ENCODE results near the gene NUDT5.

DNA sequence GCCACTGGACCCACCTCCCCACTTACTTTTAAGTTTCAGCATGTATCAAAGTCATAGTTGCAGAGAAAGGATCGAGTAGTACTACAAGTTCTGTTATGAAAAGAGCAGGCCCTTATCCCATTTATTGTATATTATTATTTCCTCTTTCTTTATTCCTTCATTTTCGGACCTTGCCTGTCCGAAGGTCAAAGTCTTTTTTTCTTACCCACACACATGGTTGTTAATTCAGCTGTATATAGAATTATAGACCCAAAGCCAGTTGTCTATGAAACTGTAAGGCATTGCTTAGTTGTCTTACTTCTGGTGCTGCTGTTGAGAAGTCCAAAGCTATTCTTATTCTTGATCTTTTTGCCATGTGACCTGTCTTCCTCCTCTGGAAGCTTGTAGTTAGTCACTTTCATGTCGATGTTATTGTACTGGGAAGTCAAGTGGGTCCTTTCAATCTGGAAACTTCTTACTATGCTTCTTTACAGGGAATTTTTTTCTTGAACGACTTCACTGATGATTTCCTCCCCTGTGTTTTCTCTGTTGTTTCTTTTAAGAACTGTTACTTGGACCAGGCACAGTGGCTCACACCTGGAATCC, 8.3 kb downstream of the NUDT5 start:
- TF ChIP-seq, protein P1, sequence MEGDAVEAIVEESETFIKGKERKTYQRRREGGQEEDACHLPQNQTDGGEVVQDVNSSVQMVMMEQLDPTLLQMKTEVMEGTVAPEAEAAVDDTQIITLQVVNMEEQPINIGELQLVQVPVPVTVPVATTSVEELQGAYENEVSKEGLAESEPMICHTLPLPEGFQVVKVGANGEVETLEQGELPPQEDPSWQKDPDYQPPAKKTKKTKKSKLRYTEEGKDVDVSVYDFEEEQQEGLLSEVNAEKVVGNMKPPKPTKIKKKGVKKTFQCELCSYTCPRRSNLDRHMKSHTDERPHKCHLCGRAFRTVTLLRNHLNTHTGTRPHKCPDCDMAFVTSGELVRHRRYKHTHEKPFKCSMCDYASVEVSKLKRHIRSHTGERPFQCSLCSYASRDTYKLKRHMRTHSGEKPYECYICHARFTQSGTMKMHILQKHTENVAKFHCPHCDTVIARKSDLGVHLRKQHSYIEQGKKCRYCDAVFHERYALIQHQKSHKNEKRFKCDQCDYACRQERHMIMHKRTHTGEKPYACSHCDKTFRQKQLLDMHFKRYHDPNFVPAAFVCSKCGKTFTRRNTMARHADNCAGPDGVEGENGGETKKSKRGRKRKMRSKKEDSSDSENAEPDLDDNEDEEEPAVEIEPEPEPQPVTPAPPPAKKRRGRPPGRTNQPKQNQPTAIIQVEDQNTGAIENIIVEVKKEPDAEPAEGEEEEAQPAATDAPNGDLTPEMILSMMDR (IDR thresholded peaks at IDR 0.05; ENCODE audit: low read depth, low read length), result no peak
- no peak for TF ChIP-seq EZH2phosphoT487 (IDR thresholded peaks at IDR 0.05; ENCODE audit: low read depth)

All from OCI-LY3 (cell line).